ENCODE data around the gene IQCF5. TPM values are rescaled to one million over a fixed set of nuclear protein-coding genes. Genes with fewer than 3 reads are reported as not detected.

The IQCF5 gene
- total and polyA plus RNA-seq, 2 donors (not counting 3 experiments of a cell fraction or from before 2014, with no cell fraction given), result not detected

DNA sequence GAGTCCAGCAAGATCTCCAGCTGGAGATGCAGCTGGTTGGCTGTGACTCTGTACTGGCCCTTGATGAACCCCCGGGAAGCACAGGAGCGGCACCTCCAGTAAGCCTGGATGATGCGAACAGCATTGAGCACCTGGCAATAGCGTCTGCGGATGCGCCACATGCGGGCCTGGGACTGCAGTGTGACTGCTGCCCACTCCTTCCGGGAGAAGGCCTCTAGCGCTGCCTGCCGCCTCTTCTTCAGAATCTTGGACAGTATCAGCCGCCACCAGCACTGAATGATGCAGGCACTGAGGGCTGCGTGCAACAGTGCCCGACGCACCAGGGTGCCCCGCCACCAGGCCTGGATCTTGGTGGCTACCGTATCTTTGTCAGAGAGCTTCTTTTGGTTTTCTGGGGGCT lies 19.5 kb upstream of the IQCF5 start:
- Histone ChIP-seq H3K9ac (replicated peaks; ENCODE audit: extremely low read depth, insufficient read depth, low read length) (no peak overlapping the region), H3K4me1 (ENCODE audit: control insufficient read depth, extremely low read depth, insufficient read depth, low read length) (no peaks in the 10 kb centered on the region), H3K79me2 (ENCODE audit: control insufficient read depth, insufficient read depth, low read length) (no peaks in the 10 kb centered on the region), H3K36me3 (ENCODE audit: control insufficient read depth in 2 of 2, extremely low read depth in 1 of 2, insufficient read depth in 2 of 2, low read length in 2 of 2) (no peaks in the 10 kb centered on the region), H3K4me2 (ENCODE audit: insufficient read depth, low read length) (no peak overlapping the region), H3K27ac (ENCODE audit: insufficient read depth, low read depth, low read length) (no peak overlapping the region), H2AFZ (ENCODE audit: low read depth, low read length) (no peak overlapping the region), H3K4me3 (replicated peaks in 1 of 3; ENCODE audit: insufficient read depth in 1 of 3, low read depth in 1 of 3, low read length in 3 of 3) (no peak overlapping the region), H3K27me3 (ENCODE audit: control insufficient read depth in 2 of 2, insufficient read depth in 2 of 2, low read length in 2 of 2) (peaks cover 0 to 9% of the 10 kb centered on the region in 2 experiments), H3K9me1 (replicated peaks; ENCODE audit: control insufficient read depth, extremely low read depth, insufficient read depth, low read length) (no peaks in the 10 kb centered on the region), H4K20me1 (replicated peaks; ENCODE audit: control insufficient read depth, extremely low read depth, insufficient read depth, low read length) (no peaks in the 10 kb centered on the region), H3K9me3 (replicated peaks; ENCODE audit: control insufficient read depth, insufficient read depth, low read length) (no peaks in the 10 kb centered on the region)
- ChIA-PET POLR2A (no interaction called here), CTCF (no interaction called here)
- no peak for FAIRE-seq
- BruUV-seq (replicated peaks), result no TSS peak
- TF ChIP-seq FOS (IDR thresholded peaks at IDR 0.05; ENCODE audit: borderline replicate concordance, insufficient read depth, low read length), result no peak
- TF ChIP-seq, protein P1, sequence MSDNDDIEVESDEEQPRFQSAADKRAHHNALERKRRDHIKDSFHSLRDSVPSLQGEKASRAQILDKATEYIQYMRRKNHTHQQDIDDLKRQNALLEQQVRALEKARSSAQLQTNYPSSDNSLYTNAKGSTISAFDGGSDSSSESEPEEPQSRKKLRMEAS (IDR thresholded peaks at IDR 0.05; ENCODE audit: insufficient read depth, insufficient read length), result no peak
- no peak for TF ChIP-seq EZH2 (IDR thresholded peaks at IDR 0.05; ENCODE audit: borderline replicate concordance, low read depth, low read length, severe bottlenecking)
- no peak for TF ChIP-seq GATA2 (IDR thresholded peaks at IDR 0.05; ENCODE audit: insufficient read depth, insufficient read length, low read depth, low read length)
- TF ChIP-seq, protein P2, sequence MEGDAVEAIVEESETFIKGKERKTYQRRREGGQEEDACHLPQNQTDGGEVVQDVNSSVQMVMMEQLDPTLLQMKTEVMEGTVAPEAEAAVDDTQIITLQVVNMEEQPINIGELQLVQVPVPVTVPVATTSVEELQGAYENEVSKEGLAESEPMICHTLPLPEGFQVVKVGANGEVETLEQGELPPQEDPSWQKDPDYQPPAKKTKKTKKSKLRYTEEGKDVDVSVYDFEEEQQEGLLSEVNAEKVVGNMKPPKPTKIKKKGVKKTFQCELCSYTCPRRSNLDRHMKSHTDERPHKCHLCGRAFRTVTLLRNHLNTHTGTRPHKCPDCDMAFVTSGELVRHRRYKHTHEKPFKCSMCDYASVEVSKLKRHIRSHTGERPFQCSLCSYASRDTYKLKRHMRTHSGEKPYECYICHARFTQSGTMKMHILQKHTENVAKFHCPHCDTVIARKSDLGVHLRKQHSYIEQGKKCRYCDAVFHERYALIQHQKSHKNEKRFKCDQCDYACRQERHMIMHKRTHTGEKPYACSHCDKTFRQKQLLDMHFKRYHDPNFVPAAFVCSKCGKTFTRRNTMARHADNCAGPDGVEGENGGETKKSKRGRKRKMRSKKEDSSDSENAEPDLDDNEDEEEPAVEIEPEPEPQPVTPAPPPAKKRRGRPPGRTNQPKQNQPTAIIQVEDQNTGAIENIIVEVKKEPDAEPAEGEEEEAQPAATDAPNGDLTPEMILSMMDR (IDR thresholded peaks at IDR 0.05; ENCODE audit: extremely low read depth in 1 of 2, insufficient read depth in 1 of 2, low read depth in 1 of 2, low read length in 2 of 2), result no peak
- no peak for TF ChIP-seq JUN (IDR thresholded peaks at IDR 0.05; ENCODE audit: borderline replicate concordance, insufficient read depth, insufficient read length, low read depth)
- TF ChIP-seq POLR2A (IDR thresholded peaks at IDR 0.05; ENCODE audit: low read depth, low read length), result no peak
- no peak for TF ChIP-seq POLR2AphosphoS5 (IDR thresholded peaks at IDR 0.05; ENCODE audit: insufficient read depth, low read depth, low read length)
- no peak for TF ChIP-seq MYC (IDR thresholded peaks at IDR 0.05; ENCODE audit: low read depth, low read length)
- no peak for DNase-seq (ENCODE audit: low read depth, low spot score)
- intact Hi-C loops (cut with micrococcal nuclease) (no loop called here), dilution Hi-C loops (cut with MboI; ENCODE audit: extremely low pct_ligation_motif_present, low sequenced_read_pairs) (no loop called here)

Measured in endothelial cell of umbilical vein (primary cell).